Trophoblast cell (in vitro differentiated cells and primary cell): ENCODE data around the gene HSPA8.
"Not testable (repeated sequence)": the region's sequence is repeated elsewhere in the genome, so short reads cannot be mapped to it uniquely, and the experiment has no call there.

Experiments used
- DNase-seq, 2 donors: peaks; one replicate each; pipeline ENCODE4 v3.0.0-alpha.2; 2016
- H2AFZ ChIP-seq: 2 replicates; pipeline ENCODE4 v1.6.1; 2013; ENCODE audit warnings: low read length, moderate library complexity, mild to moderate bottlenecking; ENCODE audit not compliant: insufficient read depth, poor library complexity
- H2AK5ac ChIP-seq: 2 replicates; pipeline ENCODE4 v1.6.1; 2013; ENCODE audit warnings: mild to moderate bottlenecking, low read length
- H2BK120ac ChIP-seq: 2 replicates; pipeline ENCODE4 v1.6.1; 2013; ENCODE audit warnings: low read length, mild to moderate bottlenecking, moderate library complexity; ENCODE audit not compliant: insufficient read depth, poor library complexity
- H2BK12ac ChIP-seq: 2 replicates; pipeline ENCODE4 v1.6.1; 2013; ENCODE audit warnings: mild to moderate bottlenecking, low read length, moderate library complexity
- H2BK5ac ChIP-seq: 2 replicates; pipeline ENCODE4 v1.6.1; 2013; ENCODE audit warnings: low read length, low read depth, moderate library complexity, mild to moderate bottlenecking; ENCODE audit not compliant: poor library complexity
- H3K14ac ChIP-seq: 2 replicates; pipeline ENCODE4 v1.6.1; 2013; ENCODE audit warnings: mild to moderate bottlenecking, low read length
- H3K18ac ChIP-seq: 2 replicates; pipeline ENCODE4 v1.6.1; 2013; ENCODE audit warnings: mild to moderate bottlenecking, low read length
- H3K23ac ChIP-seq: 2 replicates; pipeline ENCODE4 v1.6.1; 2013; ENCODE audit warnings: low read length
- H3K27ac ChIP-seq: 2 replicates; pipeline ENCODE4 v1.5.1; 2013; ENCODE audit warnings: low read depth, mild to moderate bottlenecking, inconsistent platforms, low read length, moderate library complexity
- H3K27me3 ChIP-seq: 2 replicates; pipeline ENCODE4 v1.6.1; 2013; ENCODE audit warnings: inconsistent platforms, mild to moderate bottlenecking, low read length, moderate library complexity; ENCODE audit not compliant: insufficient read depth
- H3K36me3 ChIP-seq, 2 experiments: 1 replicate in 1 of 2; 2 replicates in 1 of 2; pipeline ENCODE4 v1.6.1; 2013; ENCODE audit warnings: low read length in 2 of 2, mild to moderate bottlenecking in 2 of 2, moderate library complexity in 1 of 2; ENCODE audit not compliant: insufficient read depth in 2 of 2, control insufficient read depth in 1 of 2
- H3K4ac ChIP-seq: 2 replicates; pipeline ENCODE4 v1.6.1; 2013; ENCODE audit warnings: low read depth, mild to moderate bottlenecking, low read length, moderate library complexity
- H3K4me1 ChIP-seq, 2 experiments: 1 replicate in 1 of 2; 2 replicates in 1 of 2; pipeline ENCODE4 v1.6.1; 2013; ENCODE audit warnings: low read length in 2 of 2, mild to moderate bottlenecking in 2 of 2, moderate library complexity in 1 of 2; ENCODE audit not compliant: insufficient read depth in 2 of 2, control insufficient read depth in 1 of 2
- H3K4me2 ChIP-seq: 2 replicates; pipeline ENCODE4 v1.6.1; 2013; ENCODE audit warnings: inconsistent platforms, mild to moderate bottlenecking, low read length, moderate library complexity
- H3K4me3 ChIP-seq: 2 replicates; pipeline ENCODE4 v1.5.1; 2013; ENCODE audit warnings: mild to moderate bottlenecking, low read depth, low read length, inconsistent platforms
- H3K79me1 ChIP-seq: one replicate; pipeline ENCODE4 v1.6.1; 2013; ENCODE audit warnings: low read length
- H3K79me2 ChIP-seq: 2 replicates; pipeline ENCODE4 v1.6.1; 2013; ENCODE audit warnings: low read length, mild to moderate bottlenecking; ENCODE audit not compliant: control insufficient read depth, insufficient read depth, poor library complexity
- H3K9ac ChIP-seq: 2 replicates; pipeline ENCODE4 v1.6.1; 2013; ENCODE audit warnings: mild to moderate bottlenecking, low read length
- H3K9me3 ChIP-seq: 2 replicates; pipeline ENCODE4 v1.6.1; 2013; ENCODE audit warnings: low read depth, mild to moderate bottlenecking, control low read depth, inconsistent platforms, low read length; ENCODE audit not compliant: insufficient read depth
- H4K12ac ChIP-seq: 2 replicates; pipeline ENCODE4 v1.6.1; 2013; ENCODE audit warnings: low read depth, mild to moderate bottlenecking, low read length, moderate library complexity
- H4K8ac ChIP-seq: 2 replicates; pipeline ENCODE4 v1.6.1; 2013; ENCODE audit warnings: low read depth, mild to moderate bottlenecking, low read length, moderate library complexity
- H4K91ac ChIP-seq: one replicate; pipeline ENCODE4 v1.6.1; 2013; ENCODE audit warnings: low read depth, mild to moderate bottlenecking, low read length, moderate library complexity
- WGBS: extraction: QIAGEN DNeasy Blood & Tissue Kit; methylation state at CpG from one replicate; pipeline ENCODE4 v1.1.7; 2013; ENCODE audit warnings: missing lambda C conversion rate; ENCODE audit not compliant: insufficient read length, insufficient coverage; ENCODE audit errors: extremely low coverage; 5-methylcytosine and 5-hydroxymethylcytosine counted together

The HSPA8 gene

DNA sequence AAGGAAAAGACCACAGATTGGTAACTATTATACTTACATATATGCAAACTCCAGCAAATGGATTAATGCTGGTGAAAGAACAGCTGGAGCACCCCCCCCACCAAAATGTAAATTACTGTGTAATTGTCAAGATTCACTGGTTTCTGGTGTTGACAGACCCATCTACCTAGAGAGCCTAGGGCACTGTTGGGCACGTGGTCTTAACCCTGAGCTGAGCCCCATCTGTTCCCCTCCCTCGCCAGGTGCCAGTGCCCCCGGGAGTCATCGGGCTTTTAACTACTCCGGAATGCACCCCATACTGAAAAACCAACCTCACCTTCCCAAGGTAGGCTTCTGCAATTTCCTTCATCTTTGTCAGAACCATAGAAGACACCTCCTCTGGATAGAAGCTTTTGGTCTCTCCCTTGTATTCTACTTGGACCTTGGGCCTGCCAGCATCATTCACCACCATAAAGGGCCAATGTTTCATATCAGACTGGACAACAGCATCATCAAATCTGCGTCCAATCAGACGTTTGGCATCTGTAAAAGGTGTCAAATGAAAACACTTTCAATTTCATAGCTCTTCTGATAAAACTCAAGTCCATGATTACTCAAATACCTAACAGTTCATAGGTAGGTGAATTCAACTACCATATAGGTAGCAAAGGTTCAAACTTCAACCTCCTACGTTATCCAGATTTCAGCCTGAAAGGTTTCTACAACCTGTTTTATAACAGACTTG is 1.5 kb downstream of the HSPA8 start:
- Histone ChIP-seq H3K9ac (peak overlapping the region; percentile 48), H3K23ac (no peak overlapping the region), H3K79me2 (peaks cover 19% of the 10 kb centered on the region), H3K27ac (no peak overlapping the region), H2BK12ac (no peak overlapping the region), H3K36me3 (peaks cover 20 to 50% of the 10 kb centered on the region in 2 experiments), H3K14ac (no peak overlapping the region), H3K4ac (peak overlapping the region; percentile 76), H3K4me2 (peak overlapping the region; percentile 89), H2BK5ac (no peak overlapping the region), H4K12ac (no peak overlapping the region), H2BK120ac (no peak overlapping the region), H3K9me3 (peaks cover 1% of the 10 kb centered on the region), H3K4me1 (peaks cover 3 to 5% of the 10 kb centered on the region in 2 experiments), H2AFZ (no peak overlapping the region), H3K27me3 (no peaks in the 10 kb centered on the region), H3K4me3 (peak overlapping the region; percentile 51), H4K8ac (no peak overlapping the region), H3K18ac (no peak overlapping the region), H4K91ac (no peak overlapping the region), H2AK5ac (no peak overlapping the region), H3K79me1 (peaks cover 15% of the 10 kb centered on the region)
- no CpG with 5 or more reads among the region's 8 CpGs for WGBS
- DNase-seq: no peak

DNA sequence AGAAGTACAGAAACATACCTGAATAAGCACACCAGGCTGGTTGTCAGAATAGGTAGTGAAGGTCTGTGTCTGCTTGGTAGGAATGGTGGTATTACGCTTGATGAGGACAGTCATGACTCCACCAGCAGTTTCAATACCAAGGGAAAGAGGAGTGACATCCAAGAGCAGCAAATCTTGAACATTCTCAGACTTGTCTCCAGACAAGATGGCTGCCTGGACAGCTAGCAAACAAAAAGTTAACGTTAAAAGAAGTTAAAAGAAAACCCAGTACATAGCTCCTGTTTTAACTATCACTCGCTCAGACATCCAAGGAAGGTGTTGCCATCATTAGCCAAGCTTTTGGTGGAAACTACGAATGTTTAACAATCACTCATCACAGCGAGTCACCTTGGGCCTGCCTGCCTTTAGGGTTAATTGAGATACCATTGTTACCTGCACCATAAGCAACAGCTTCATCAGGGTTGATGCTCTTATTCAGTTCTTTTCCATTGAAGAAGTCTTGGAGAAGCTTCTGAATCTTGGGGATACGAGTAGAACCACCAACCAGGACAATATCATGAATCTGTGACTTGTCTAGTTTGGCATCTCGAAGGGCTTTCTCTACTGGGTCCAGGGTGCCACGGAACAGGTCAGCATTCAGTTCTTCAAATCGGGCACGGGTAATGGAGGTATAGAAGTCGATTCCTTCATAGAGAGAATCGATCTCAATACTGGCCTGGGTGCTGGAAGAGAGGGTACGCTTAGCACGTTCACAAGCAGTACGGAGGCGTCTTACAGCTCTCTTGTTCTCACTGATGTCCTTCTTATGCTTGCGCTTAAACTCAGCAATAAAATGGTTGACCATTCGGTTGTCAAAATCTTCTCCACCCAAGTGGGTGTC is 2.7 kb downstream of the HSPA8 start:
- H3K18ac ChIP-seq, H3K14ac ChIP-seq, H3K23ac ChIP-seq, H4K12ac ChIP-seq, H3K9me3 ChIP-seq, DNase-seq, H4K91ac ChIP-seq, H3K4ac ChIP-seq, H2BK12ac ChIP-seq, H2AFZ ChIP-seq, H3K27me3 ChIP-seq, H4K8ac ChIP-seq, H3K9ac ChIP-seq, H3K27ac ChIP-seq, H2BK120ac ChIP-seq, H3K4me1 ChIP-seq, H2BK5ac ChIP-seq, H2AK5ac ChIP-seq: not testable (repeated sequence)
- Histone ChIP-seq H3K36me3 (peaks cover 20 to 53% of the 10 kb centered on the region in 2 experiments), H3K4me2 (peak overlapping the region; percentile 89), H3K4me3 (peak overlapping the region; percentile 25), H3K79me1 (peaks cover 15% of the 10 kb centered on the region), H3K79me2 (peaks cover 19% of the 10 kb centered on the region)
- no CpG with 5 or more reads among the region's 18 CpGs for WGBS

- no peak overlapping the region for H4K12ac ChIP-seq
- H3K36me3 ChIP-seq: peaks cover 20 to 62% of the 10 kb centered on the region in 2 experiments
- no peak overlapping the region for H2BK12ac ChIP-seq
- H3K4me2 ChIP-seq: no peak overlapping the region
- no peak overlapping the region for H3K9ac ChIP-seq
- no peak for DNase-seq
- no peak overlapping the region for H3K27ac ChIP-seq
- no peak overlapping the region for H2BK120ac ChIP-seq
- no peak overlapping the region for H4K91ac ChIP-seq
- no peak overlapping the region for H3K14ac ChIP-seq
- H4K8ac ChIP-seq: no peak overlapping the region
- no peak overlapping the region for H3K23ac ChIP-seq
- H2AFZ ChIP-seq: no peak overlapping the region
- H3K4me1 ChIP-seq: peaks cover 3 to 5% of the 10 kb centered on the region in 2 experiments
- no CpG with 5 or more reads among the region's 5 CpGs for WGBS
- no peak overlapping the region for H3K4ac ChIP-seq
- H2BK5ac ChIP-seq: no peak overlapping the region
- no peaks in the 10 kb centered on the region for H3K27me3 ChIP-seq
- H3K79me2 ChIP-seq: peaks cover 16% of the 10 kb centered on the region
- no peak overlapping the region for H2AK5ac ChIP-seq
- no peak overlapping the region for H3K4me3 ChIP-seq
- peaks cover 9% of the 10 kb centered on the region for H3K79me1 ChIP-seq
- no peak overlapping the region for H3K18ac ChIP-seq
- H3K9me3 ChIP-seq: peaks cover 1% of the 10 kb centered on the region
Measured at GRCh38 chr11:123057661-123058305, 4.2 kb downstream of the HSPA8 start.

- Histone ChIP-seq H3K9ac (no peak overlapping the region), H2AFZ (no peak overlapping the region), H3K79me2 (peaks cover 13% of the 10 kb centered on the region), H3K36me3 (peaks cover 20 to 63% of the 10 kb centered on the region in 2 experiments), H2AK5ac (no peak overlapping the region), H3K18ac (no peak overlapping the region), H3K23ac (no peak overlapping the region), H3K9me3 (peaks cover 1% of the 10 kb centered on the region), H4K12ac (no peak overlapping the region), H3K4me2 (no peak overlapping the region), H2BK120ac (no peak overlapping the region), H3K4me3 (no peak overlapping the region), H3K4me1 (peaks cover 3 to 5% of the 10 kb centered on the region in 2 experiments), H2BK12ac (no peak overlapping the region), H3K27ac (no peak overlapping the region), H4K91ac (no peak overlapping the region), H2BK5ac (no peak overlapping the region), H3K27me3 (no peaks in the 10 kb centered on the region), H3K14ac (no peak overlapping the region), H4K8ac (no peak overlapping the region), H3K4ac (no peak overlapping the region), H3K79me1 (peaks cover 4% of the 10 kb centered on the region)
- DNase-seq: peak in 1 of 2 donors; percentile 19
- WGBS: no CpG with 5 or more reads among the region's 3 CpGs
Measured at GRCh38 chr11:123056835-123057491, 5.0 kb downstream of the HSPA8 start.
